K562 (cell line): ENCODE measurements around the gene FGFRL1. TPM values are rescaled to one million over a fixed set of nuclear protein-coding genes. Genes with fewer than 3 reads are reported as not detected.

Experiments used
- CBFA2T3 ChIP-seq: fragments of 450-650 bp; IDR thresholded peaks from 2 replicates; pipeline ENCODE4 v1.6.1; 2017
- CCAR2 ChIP-seq: fragments of 200-400 bp; formaldehyde crosslinking; IDR thresholded peaks from 2 replicates; pipeline ENCODE4 v1.6.1; 2017; ENCODE audit warnings: mild to moderate bottlenecking, low read depth, low read length
- CHD4 ChIP-seq: fragments of 200-600 bp; sonication (generic); IDR thresholded peaks from 3 replicates; pipeline ENCODE4 v1.6.1; 2012; ENCODE audit warnings: low read depth, mild to moderate bottlenecking, mixed read lengths, low read length, inconsistent platforms; ENCODE audit not compliant: insufficient read depth, insufficient replicate concordance, poor library complexity, severe bottlenecking
- CREB1 ChIP-seq, 2 experiments: sonication (generic) in 1 of 2; formaldehyde crosslinking in 1 of 2; IDR thresholded peaks; 2 replicates each; pipeline versions ENCODE4 v1.6.1 to v1.8.0; 2012 to 2022; ENCODE audit warnings: inconsistent platforms in 1 of 2, mild to moderate bottlenecking in 1 of 2, missing genetic modification reagents in 1 of 2, moderate library complexity in 1 of 2
- GABPB2 ChIP-seq: fragments of 250-450 bp; sonication (Bioruptor Pico); conservative IDR thresholded peaks from 2 replicates; pipeline ENCODE4 v1.5.1; 2021; ENCODE audit warnings: mild to moderate bottlenecking
- HDAC1 ChIP-seq, 2 experiments: fragments of 450-650 bp; IDR thresholded peaks; 2 replicates each; pipeline ENCODE4 v1.6.1; 2016 to 2017; ENCODE audit warnings: inconsistent platforms in 1 of 2, mild to moderate bottlenecking in 1 of 2, moderate library complexity in 1 of 2
- HNRNPK ChIP-seq: fragments of 200-400 bp; formaldehyde crosslinking; IDR thresholded peaks from one replicate; pipeline ENCODE4 v1.6.1; 2018; ENCODE audit warnings: mild to moderate bottlenecking, low read depth, low read length; ENCODE audit not compliant: poor library complexity, severe bottlenecking
- LEF1 ChIP-seq: fragments of 450-650 bp; IDR thresholded peaks from 2 replicates; pipeline ENCODE4 v1.6.1; 2016; ENCODE audit warnings: mild to moderate bottlenecking
- MYNN ChIP-seq, 2 experiments: sonication (generic); formaldehyde crosslinking in 1 of 2; IDR thresholded peaks; 2 replicates each; pipeline versions ENCODE4 v1.5.0 to v1.6.1; 2016 to 2020; ENCODE audit warnings: antibody characterized with exemption in 1 of 2, missing genetic modification reagents in 1 of 2
- NONO ChIP-seq, 2 experiments: fragments of 200-400 bp in 1 of 2; fragments of 450-650 bp in 1 of 2; formaldehyde crosslinking in 1 of 2; IDR thresholded peaks; 2 replicates each; pipeline ENCODE4 v1.6.1; 2017; ENCODE audit warnings: low read depth in 2 of 2, mild to moderate bottlenecking in 2 of 2, moderate library complexity in 2 of 2, low read length in 1 of 2
- POLR2A ChIP-seq: fragments of 450-650 bp; conservative IDR thresholded peaks from 2 replicates; pipeline ENCODE4 v1.6.1; 2016
- RBFOX2 ChIP-seq: fragments of 200-400 bp; formaldehyde crosslinking; IDR thresholded peaks from 2 replicates; pipeline ENCODE4 v1.6.1; 2017; ENCODE audit warnings: low read depth, mild to moderate bottlenecking, low read length, moderate library complexity
- SOX6 ChIP-seq: fragments of 450-650 bp; IDR thresholded peaks from 2 replicates; pipeline ENCODE4 v1.6.1; 2014; ENCODE audit warnings: mild to moderate bottlenecking
- ZNF77 ChIP-seq: fragments of 250-450 bp; sonication (Bioruptor Pico); IDR thresholded peaks from 2 replicates; pipeline ENCODE4 v1.5.0; 2020
- ZNF785 ChIP-seq: fragments of 250-450 bp; sonication (Bioruptor Pico); IDR thresholded peaks from 2 replicates; pipeline ENCODE4 v1.4.0; 2020; ENCODE audit warnings: mild to moderate bottlenecking
- polyA plus RNA-seq, 8 experiments: library from polyadenylated mRNA; depleted of rRNA in 4 of 8; stranded (reverse) in 5 of 8; unstranded in 3 of 8; fragments of >200 nt; fragmentation: Nextera tagmentation in 2 of 8; fragmentation: Illumina TruSeq in 1 of 8; extraction: Ambion mirVana in 2 of 8; extraction: Trizol in 1 of 8; gene quantifications; 2 replicates each; pipeline versions ENCODE4 v1.2.1 to v1.2.3, GENCODE V29; 2011 to 2014; ENCODE audit warnings: inconsistent platforms in 1 of 8, missing spikeins in 1 of 8
- total RNA-seq, 7 experiments: library from RNA; depleted of rRNA in 6 of 7; stranded (reverse); fragments of >200 nt in 6 of 7; fragmentation: Illumina TruSeq in 2 of 7; extraction: Trizol in 2 of 7; gene quantifications; 2 replicates each; pipeline versions ENCODE4 v1.2.1 to v1.2.3, GENCODE V29; 2011 to 2021; ENCODE audit warnings: low replicate concordance in 1 of 7
- TF ChIP-seq, protein P1 (sequence below), 2 experiments: fragments of 200-800 bp in 1 of 2; sonication (Bioruptor generic) in 1 of 2; sonication (generic) in 1 of 2; formaldehyde crosslinking in 1 of 2; IDR thresholded peaks in 1 of 2; conservative IDR thresholded peaks in 1 of 2; 2 replicates each; pipeline versions ENCODE4 v1.5.0 to v1.6.1; 2016 to 2020; ENCODE audit warnings: missing compliant biosample characterization in 1 of 2, missing genetic modification characterization in 1 of 2, missing genetic modification reagents in 1 of 2
- TF ChIP-seq, protein P2 (sequence below): sonication (generic); formaldehyde crosslinking; IDR thresholded peaks from 2 replicates; pipeline ENCODE4 v1.8.0; 2022; ENCODE audit warnings: missing genetic modification reagents, mild to moderate bottlenecking, moderate library complexity, borderline replicate concordance
- TF ChIP-seq, protein P3 (sequence below): fragments of 200-800 bp; sonication (Bioruptor generic); IDR thresholded peaks from 2 replicates; pipeline ENCODE4 v1.6.1; 2017; ENCODE audit warnings: missing genetic modification characterization, missing compliant biosample characterization

FGFRL1 gene
- total and polyA plus RNA-seq, 9 of the 15 experiments (the other 6 are each of a cell fraction or from before 2014, with no cell fraction given): 0.34 to 49.9 (median 14.6) TPM

DNA sequence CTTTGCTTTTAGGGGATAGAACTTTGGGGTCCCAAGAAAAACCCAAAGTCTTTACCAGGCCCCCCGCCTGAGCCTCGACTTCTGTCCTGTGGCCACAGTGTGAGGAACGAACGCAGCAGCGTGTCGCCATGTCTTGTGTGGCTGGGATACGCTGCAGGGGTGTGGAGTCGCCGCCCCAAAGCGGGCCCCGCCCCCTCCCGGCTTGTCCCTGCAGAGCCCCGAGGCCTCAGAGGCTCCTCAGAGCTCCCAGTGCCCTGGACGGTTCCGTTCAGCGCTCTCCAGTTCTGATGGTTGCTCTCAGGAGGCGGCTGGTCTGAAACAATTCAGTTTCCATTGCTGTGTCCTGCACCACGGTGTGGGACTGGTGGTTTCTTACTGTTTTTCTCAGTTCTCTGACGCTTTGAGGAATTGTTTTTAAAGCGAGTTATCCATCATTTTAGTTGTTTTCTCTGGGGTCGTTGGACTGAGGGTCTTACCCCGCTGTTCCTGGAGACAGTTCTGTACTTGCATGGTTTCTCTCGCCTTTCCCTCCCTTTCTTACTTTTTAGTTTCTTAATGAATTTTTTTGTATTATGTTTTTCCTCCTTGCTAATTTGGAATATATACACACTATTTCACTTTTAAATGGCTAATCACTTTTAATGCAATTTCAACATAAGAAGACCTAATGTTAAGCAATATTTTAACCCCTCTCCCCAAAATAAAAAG, 26.1 kb upstream of the FGFRL1 start (continued):
- TF ChIP-seq CREB1 (IDR thresholded peaks at IDR 0.05) (peak; percentile 33), CREB1 (CRISPR knock-in tag; IDR thresholded peaks at IDR 0.05) (no peak; the same call in 1 of the 2 replicates), CCAR2 (no peak), NONO (IDR thresholded peaks at IDR 0.05; ENCODE audit: low read depth in 2 of 2, low read length in 1 of 2) (no peak), MYNN (IDR thresholded peaks at IDR 0.05) (no peak), MYNN (CRISPR knock-in tag; IDR thresholded peaks at IDR 0.05) (no peak), RBFOX2 (peak; percentile 81), LEF1 (0 out of 2 replicates have a peak, but pooled peaks have one; percentile 11), ZNF77 (CRISPR knock-in tag) (no peak), POLR2A (peak; percentile 76), ZNF785 (CRISPR knock-in tag) (no peak), GABPB2 (no peak), CHD4 (no peak), SOX6 (peak; percentile 56), CBFA2T3 (no peak), HNRNPK (no peak), HDAC1 (IDR thresholded peaks at IDR 0.05) (0 out of 4 replicates have a peak, but pooled peaks of 1 of the 2 experiments have one; percentile 38)
- TF ChIP-seq, protein P1, sequence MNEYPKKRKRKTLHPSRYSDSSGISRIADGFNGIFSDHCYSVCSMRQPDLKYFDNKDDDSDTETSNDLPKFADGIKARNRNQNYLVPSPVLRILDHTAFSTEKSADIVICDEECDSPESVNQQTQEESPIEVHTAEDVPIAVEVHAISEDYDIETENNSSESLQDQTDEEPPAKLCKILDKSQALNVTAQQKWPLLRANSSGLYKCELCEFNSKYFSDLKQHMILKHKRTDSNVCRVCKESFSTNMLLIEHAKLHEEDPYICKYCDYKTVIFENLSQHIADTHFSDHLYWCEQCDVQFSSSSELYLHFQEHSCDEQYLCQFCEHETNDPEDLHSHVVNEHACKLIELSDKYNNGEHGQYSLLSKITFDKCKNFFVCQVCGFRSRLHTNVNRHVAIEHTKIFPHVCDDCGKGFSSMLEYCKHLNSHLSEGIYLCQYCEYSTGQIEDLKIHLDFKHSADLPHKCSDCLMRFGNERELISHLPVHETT (CRISPR knock-in tag; conservative IDR thresholded peaks at IDR 0.05 in 1 of 2, IDR thresholded peaks at IDR 0.05 in 1 of 2): no peak
- TF ChIP-seq, protein P2, sequence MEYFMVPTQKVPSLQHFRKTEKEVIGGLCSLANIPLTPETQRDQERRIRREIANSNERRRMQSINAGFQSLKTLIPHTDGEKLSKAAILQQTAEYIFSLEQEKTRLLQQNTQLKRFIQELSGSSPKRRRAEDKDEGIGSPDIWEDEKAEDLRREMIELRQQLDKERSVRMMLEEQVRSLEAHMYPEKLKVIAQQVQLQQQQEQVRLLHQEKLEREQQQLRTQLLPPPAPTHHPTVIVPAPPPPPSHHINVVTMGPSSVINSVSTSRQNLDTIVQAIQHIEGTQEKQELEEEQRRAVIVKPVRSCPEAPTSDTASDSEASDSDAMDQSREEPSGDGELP (CRISPR knock-in tag): peak; percentile 60; the same call in 1 of the 2 replicates
- TF ChIP-seq, protein P3, sequence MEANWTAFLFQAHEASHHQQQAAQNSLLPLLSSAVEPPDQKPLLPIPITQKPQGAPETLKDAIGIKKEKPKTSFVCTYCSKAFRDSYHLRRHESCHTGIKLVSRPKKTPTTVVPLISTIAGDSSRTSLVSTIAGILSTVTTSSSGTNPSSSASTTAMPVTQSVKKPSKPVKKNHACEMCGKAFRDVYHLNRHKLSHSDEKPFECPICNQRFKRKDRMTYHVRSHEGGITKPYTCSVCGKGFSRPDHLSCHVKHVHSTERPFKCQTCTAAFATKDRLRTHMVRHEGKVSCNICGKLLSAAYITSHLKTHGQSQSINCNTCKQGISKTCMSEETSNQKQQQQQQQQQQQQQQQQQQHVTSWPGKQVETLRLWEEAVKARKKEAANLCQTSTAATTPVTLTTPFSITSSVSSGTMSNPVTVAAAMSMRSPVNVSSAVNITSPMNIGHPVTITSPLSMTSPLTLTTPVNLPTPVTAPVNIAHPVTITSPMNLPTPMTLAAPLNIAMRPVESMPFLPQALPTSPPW (CRISPR knock-in tag): peak; percentile 55
